ENCODE measurements around the gene ITPR1. TPM values are rescaled to one million over a fixed set of nuclear protein-coding genes. Genes with fewer than 3 reads are reported as not detected.

Gene ITPR1
- 10 to 100 TPM; 15.0 to 40.3 (median 19.1) TPM for total RNA-seq
- 10 to 100 TPM in 1 of 2 donors, 1 to 10 TPM in 1; 9.7 to 12.9 TPM for polyA plus RNA-seq
- long read RNA-seq, donor 1, full-length matches to known transcripts, result 2 of 11 reads
- long read RNA-seq, donor 1, partial matches to known transcripts, result 6 of 11 reads
- long read RNA-seq, donor 1, other reads (novel, unspliced or antisense), result 3 of 11 reads
- long read RNA-seq, donor 2, partial matches to known transcripts, result 1 of 4 reads
- long read RNA-seq, donor 2, other reads (novel, unspliced or antisense), result 1 of 4 reads
- long read RNA-seq, donor 3, transcript ITPR1-240 (4 exons, 2,229 nt), result major isoform, 6 of 17 reads
- long read RNA-seq, donor 3, partial matches to known transcripts, result 5 of 17 reads
- long read RNA-seq, donor 3, other reads (novel, unspliced or antisense), result 3 of 17 reads

DNA sequence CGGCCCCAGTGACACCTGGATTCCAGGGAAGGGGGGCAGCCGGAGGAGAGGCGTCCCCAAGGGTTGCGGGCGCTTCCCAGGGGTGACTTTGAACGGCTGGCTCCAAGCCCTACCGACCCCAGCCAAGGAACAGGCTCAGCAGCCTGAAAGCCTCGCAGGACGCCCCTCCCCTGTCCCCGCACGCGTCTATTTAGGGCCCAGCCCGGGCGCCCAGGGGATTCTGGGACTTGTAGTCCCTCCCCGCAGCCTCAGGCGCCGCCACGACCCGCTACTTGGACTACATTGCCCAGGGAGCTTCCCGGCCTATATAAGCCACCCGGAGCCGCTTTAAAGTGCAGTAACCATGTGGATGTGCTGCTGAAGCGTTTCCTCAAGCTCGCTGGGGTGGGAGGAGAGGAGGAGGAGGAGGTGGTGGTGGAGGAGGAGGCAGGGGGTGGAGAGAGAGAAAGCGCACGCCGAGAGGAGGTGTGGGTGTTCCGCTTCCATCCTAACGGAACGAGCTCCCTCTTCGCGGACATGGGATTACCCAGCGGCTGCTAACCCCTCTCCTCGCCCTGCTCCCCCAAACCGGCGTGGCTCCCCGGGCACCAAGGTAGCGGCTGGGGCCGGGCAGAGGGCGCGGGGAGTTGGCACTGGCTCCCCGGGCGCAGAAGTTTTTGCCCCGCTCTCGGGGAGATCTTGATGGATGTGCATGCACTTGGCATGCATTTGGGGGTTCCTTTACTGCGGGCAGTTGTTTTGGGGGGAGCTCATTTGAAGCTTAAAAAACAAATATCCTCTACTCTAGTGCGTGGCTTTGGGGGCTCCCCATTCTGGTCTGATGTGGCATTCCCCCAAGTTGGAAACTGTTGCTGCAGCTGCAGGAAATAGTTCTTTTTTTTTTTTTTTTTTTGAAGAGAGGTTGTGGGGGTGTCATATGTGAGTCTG lies at the start of gene ITPR1:
Gene ITPR1, plus strand, starts transcription at position 335 of the 927 bp plus-strand sequence. CDS start 23,144 bp downstream, outside the sequence.
- Histone ChIP-seq H3K27me3 (no peaks in the 10 kb centered on the region), H3K9me3 (no peaks in the 10 kb centered on the region), H3K4me3 (peak within 1 kb of the TSS; percentile 68 to 93 (median 80)), H3K36me3 (peaks cover 0 to 12% (median 0%) of the 10 kb centered on the region in 9 donors), H3K4me1 (peaks cover 0 to 50% (median 44%) of the 10 kb centered on the region in 9 donors), H3K27ac (peak within 1 kb of the TSS; percentile 52 to 89 (median 87))
- ATAC-seq (peak; percentile 97 to 100 (median 99)), DNase-seq (peak; percentile 98 to 99)
- intact Hi-C loops (cut with DNase I), result loop anchor here in 9 of 10 donors (1.0 to 10.0 kb wide), 11 partner anchors 26 to 142 kb away; partner anchors contain the start of gene SUMF1 (in 1 of the 9)
- TF ChIP-seq, protein P1, sequence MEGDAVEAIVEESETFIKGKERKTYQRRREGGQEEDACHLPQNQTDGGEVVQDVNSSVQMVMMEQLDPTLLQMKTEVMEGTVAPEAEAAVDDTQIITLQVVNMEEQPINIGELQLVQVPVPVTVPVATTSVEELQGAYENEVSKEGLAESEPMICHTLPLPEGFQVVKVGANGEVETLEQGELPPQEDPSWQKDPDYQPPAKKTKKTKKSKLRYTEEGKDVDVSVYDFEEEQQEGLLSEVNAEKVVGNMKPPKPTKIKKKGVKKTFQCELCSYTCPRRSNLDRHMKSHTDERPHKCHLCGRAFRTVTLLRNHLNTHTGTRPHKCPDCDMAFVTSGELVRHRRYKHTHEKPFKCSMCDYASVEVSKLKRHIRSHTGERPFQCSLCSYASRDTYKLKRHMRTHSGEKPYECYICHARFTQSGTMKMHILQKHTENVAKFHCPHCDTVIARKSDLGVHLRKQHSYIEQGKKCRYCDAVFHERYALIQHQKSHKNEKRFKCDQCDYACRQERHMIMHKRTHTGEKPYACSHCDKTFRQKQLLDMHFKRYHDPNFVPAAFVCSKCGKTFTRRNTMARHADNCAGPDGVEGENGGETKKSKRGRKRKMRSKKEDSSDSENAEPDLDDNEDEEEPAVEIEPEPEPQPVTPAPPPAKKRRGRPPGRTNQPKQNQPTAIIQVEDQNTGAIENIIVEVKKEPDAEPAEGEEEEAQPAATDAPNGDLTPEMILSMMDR (IDR thresholded peaks at IDR 0.05), result peak in 1 of 9 donors; percentile 13
- WGBS, 2 donors, result 0 to 1% methylated on average over 45 to 47 of the region's 47 CpGs

- ATAC-seq (no peak), DNase-seq (no peak)
- peaks cover 0 to 76% (median 14%) of the 10 kb centered on the region in 9 donors for H3K36me3 ChIP-seq
- H3K27me3 ChIP-seq, result no peaks in the 10 kb centered on the region
- intact Hi-C loops (cut with DNase I), result no loop called here
- H3K9me3 ChIP-seq, result no peaks in the 10 kb centered on the region
- TF ChIP-seq, protein P1 (IDR thresholded peaks at IDR 0.05), result no peak
- H3K4me3 ChIP-seq, result no peak overlapping the region
- no peak overlapping the region for H3K27ac ChIP-seq
- WGBS, 2 donors, result 88 to 97% methylated on average over 3 of the region's 3 CpGs
- H3K4me1 ChIP-seq, result no peaks in the 10 kb centered on the region
Observed at GRCh38 chr3:4447295-4447999, 45.7 kb upstream of the ITPR1 start.

DNA sequence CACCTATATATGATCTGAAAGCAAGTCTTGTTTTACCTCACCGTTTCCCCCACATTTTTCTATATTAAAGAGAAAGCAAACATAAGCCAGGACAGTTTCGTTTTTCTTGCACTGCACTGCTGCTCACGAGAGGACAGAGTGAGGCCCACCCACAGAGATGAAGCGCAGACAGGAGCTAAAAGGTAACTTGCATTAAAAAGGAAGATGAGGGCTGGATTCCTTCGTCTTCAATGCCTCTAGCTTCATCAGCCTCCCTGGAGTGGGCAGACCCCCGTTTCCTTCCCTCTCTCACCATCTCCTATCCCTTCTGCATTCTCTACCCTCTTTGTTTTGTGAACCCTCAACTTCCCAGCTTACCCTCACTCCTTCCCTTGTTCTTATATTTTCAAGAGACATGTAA lies 45.0 kb upstream of the ITPR1 start:
- Histone ChIP-seq H3K4me1 (no peaks in the 10 kb centered on the region), H3K27me3 (no peaks in the 10 kb centered on the region), H3K27ac (no peak overlapping the region), H3K9me3 (no peaks in the 10 kb centered on the region), H3K4me3 (no peak overlapping the region), H3K36me3 (peaks cover 0 to 73% (median 14%) of the 10 kb centered on the region in 9 donors)
- intact Hi-C loops (cut with DNase I), result no loop called here
- no peak for DNase-seq
- whole genome bisulfite sequencing, 2 donors, result 89% methylated on average over 6 of the region's 6 CpGs
- ATAC-seq, result no peak
- TF ChIP-seq, protein P1 (IDR thresholded peaks at IDR 0.05), result no peak

All from heart right ventricle (tissue), 16 donors.